HK-2 (cell line): ENCODE results near the gene SELE.
"Not testable (repeated sequence)": the region's sequence is repeated elsewhere in the genome, so short reads cannot be mapped to it uniquely, and the experiment has no call there.

Experiments
- DNase-seq: peaks from one replicate; pipeline ENCODE4 v3.0.0-alpha.2; 2018; ENCODE audit not compliant: unreplicated experiment

Gene SELE

DNA sequence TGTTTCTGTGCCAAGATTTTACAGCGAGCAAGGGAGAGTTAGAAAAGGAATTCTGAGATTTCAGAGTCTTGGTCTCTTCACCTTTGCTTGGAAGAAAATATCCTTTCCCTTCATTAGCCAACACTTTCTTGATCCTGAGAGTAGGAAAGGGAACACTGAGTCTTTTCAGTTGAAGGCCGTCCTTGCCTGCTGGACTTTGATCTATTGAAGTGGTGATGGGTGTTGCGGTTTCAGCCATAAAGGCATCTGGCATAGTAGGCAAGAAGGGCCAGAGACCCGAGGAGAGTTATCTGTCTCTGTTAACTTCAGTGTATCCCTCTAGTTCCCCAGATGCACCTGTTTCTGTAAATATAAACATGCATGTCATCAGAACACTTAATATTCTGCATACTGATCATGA is 9.7 kb downstream of the SELE start:
- no peak for DNase-seq

DNA sequence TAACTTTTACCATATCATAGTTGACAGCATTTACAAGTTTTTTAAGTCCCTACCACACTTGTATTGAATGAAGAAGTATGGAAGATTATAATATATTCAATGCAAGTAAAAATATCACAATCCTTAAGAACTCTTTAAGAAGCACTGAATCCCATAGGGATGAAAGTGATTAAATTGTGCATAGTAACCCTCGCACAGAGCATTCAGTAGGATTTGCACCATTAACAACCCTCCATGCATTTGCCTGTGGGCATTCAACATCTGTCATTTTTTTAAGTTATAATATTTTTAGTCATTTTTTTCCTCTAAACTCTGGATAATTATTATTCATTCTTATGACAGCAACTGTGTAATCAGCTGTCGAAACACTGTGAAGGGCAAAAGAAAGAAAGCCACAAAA is 10.1 kb downstream of the SELE start:
- no peak for DNase-seq

DNA sequence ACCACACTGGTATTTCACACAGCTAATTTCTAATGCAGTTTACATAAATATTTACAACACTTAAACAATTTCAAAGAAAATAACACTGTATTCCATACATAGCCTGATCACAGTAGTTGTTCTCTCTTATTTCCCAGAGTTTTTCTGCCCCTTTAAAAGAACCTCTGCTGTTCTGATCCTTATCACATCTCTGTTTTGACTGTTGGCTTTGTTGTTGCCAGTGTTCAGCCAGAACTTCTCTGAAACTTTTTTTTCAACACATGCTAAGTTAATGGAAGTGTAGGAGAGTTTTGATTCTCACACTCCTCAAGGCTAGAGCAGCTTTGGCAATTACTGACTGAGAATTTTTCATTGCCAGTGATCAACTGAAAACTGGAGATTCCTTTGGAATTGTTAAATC is 11.1 kb downstream of the SELE start:
- no peak for DNase-seq

GRCh38 chr1:169715100-169715499 is 18.8 kb downstream of the SELE start:
- not testable (repeated sequence) for DNase-seq

GRCh38 chr1:169713090-169713489 is 20.8 kb downstream of the SELE start:
- DNase-seq = not testable (repeated sequence)

DNA sequence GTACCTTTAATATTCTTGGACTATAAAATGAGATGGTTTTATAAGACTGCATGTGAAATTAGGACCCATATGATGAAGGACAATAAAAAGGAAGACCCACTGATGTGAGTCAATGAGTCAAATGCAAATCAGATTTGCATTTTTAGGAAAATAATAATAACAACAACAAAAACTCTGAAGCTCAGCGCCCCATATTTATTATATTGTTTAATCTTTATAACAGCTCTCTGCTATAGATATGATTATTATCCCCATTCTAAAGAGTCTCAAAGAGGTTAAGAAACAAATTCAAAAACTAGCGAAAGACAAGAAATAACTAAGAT is 21.6 kb downstream of the SELE start:
- DNase-seq = no peak

DNA sequence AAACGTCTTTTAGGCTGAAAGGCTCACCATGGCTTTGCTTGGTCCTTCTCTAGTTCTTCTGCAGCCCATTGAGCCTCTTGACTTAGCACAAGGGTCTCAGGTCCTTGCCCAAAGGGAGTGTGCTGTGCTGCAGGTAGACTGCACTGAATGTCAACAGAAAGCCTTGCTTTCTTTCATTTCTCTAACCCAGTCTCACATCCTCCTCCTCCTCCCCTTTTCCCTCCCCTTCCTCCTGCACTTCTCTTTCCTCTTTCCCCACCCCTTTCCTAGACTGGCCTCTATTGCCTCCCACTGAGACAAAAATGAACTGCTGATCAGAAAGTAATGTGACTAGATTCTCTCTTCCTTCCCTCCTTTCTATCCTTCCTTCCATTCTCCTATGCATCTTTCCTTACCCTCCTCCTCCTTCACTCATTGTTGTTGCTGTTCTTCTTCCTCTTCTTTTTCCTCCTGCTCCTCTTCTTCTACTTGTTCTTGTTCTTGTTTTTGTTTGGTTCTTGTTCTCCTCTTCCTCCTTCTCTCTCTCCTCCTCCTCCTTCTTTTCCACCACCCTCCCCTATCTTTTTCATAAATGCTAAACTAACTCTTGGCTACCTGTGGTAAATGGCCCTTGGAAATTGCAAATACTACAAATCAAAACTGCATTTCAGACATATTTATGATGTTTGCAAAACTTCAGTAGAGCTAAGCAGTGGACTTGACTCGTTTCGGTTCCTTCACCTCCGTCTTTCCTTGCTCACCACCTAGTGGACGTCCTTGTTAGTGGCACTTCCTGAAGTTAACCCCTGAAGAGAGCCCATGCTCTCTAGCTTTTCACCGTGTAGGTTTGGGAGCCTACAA is 22.2 kb downstream of the SELE start, which contains the start of gene SELL:
TSS of gene SELL (minus strand) at position 152 of the 840 bp plus-strand sequence. CDS start at position 30, 122 bp downstream.
- peak; percentile 44 for DNase-seq

GRCh38 chr1:169708647-169709046 is 25.2 kb downstream of the SELE start:
- DNase-seq = no peak

- DNase-seq = no peak
These were observed 25.8 kb downstream of the SELE start for GRCh38 chr1:169707912-169708604.

GRCh38 chr1:169704797-169705196 is 29.1 kb downstream of the SELE start:
- DNase-seq = no peak

DNA sequence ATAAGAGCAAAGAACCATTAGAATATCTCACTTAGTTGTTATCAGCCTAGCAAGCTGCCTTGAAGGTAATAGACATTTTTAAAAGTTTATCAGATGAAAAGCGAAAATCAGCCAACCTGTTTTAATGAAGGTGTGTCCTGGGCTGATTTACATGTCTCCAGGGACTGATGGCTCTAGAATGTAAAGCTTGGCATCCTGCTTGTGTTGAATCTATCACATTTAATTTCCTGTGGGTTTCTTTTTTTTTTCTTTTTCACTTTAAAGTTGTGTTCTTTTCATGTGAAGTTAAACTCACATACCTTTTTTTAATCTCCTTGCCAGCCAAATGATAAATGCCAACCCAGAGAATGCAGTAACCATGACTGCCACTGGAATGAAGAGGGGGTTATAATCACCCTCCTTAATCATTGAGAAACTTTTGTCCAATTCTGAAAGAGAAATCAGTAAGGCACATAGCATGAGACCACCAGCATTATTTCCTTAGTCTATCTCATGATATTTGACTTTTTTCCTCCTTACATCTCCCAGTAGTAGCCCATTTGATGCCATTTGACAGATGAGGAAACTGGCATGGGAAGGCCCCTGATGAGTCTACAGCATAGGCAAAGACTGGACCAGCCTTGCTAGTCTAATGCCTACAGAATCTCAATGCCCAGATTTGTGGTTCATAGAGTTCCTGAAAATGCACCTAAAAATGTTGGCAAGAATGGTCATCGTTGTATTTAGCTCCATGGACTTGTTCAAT is 32.4 kb downstream of the SELE start:
- DNase-seq = no peak

DNA sequence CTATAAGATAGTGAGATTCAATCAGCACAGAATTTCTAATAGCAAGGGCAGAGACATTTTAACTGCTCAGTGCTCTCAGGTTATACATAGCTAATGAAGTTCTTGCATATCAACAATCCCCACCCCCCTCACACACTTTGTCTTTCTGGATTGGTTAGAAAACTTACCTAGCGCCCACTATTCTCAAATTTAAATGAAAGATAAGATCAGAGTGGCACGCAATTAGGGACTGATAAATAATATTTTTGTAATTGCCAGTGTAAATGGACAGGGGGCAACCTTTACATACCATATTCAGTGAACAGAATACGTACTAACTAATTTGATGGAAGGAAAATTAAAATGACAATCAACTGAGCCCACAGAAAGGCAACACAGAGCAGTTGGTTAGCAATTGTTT is 34.2 kb downstream of the SELE start:
- no peak for DNase-seq

DNA sequence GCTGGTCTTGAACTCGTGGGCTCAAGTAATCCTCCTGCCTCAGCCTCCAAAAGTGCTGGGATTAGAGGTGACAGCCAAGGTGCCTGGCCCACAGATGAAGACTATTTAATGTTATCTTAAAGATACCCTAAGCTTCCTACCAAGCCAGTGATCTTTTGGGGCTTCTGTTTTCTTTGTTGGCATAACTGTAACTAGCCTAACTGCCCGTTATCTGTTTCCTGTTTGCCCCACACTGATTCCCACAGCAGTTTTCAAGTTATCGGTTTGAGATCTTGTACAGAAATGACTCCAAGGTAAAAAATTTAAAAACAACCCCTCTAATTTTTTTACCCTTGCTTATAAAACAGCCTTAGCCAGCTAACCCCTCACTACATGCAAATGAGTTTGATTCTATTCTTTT is 34.9 kb downstream of the SELE start:
- no peak for DNase-seq

GRCh38 chr1:169697755-169698154 is 36.1 kb downstream of the SELE start:
- DNase-seq = no peak

GRCh38 chr1:169696273-169697100 is 37.4 kb downstream of the SELE start:
- no peak for DNase-seq

DNA sequence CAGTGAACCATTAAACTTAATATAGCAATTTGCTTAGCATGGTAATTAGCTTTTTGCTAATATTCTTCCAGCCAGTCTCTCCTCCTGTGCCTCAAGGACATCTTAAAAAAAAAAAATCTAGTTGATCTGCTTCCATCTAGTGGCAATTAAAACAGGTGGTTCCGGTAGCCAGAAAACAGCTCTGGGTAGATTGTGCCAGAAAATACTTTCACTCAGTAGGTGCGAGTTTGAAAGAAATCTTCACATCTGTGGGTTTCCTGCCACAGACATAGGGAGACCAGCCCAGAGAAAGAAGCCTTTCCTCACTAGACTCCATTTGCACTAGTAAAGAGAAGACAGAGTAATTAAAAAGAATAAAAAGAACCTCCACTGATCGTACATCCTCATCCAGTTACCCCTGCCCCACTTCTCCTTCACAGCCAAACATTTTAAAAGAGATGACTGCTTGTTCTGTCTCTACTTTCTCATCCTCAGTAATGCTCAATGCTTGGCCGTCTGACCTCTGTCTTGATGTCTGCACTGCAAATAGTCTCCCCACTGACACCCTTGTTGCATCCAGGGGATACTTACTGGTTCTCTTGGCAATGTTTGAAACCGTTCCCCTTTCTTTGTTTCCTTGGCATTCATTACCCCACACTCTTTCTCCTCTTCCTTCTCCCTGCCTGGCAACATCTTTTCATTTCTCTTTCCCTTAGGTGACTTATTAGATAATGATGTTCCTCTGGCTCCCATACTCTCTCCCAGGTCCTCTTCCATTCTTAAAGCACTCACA is 39.4 kb downstream of the SELE start:
- no peak for DNase-seq

DNA sequence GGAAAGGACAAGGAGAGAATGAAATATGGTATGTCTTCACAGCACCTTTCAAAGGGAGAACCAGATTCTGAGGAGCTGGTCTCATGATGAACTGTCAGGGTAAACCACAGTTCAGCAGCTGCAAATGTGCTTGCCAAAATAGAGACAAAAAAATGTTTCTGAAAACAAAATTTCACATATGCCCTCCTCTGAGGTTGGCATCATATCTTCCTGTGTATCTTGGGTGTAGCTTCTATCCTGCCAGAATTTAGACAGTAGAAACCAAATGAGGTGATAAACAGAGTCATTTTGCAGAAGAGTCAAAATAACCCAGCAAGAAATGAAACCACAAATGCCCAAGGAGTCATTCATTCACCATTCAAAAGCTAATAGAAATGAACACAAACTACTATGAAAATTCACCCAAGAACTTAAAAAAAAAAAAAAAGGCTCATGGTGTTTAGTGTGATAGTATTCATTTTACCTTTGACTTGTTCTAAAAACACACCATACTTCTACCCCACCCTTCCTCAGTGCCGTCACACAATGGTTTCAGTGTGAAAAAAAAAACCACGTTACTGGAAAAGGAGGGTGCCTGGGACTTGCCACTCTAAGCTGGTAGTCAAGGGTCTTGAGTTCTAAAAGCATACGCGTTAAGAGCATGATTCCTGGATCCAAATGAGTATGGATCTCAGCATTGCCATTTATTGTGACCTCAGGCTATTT is 41.0 kb downstream of the SELE start:
- no peak for DNase-seq

- DNase-seq = no peak
These were observed 43.4 kb downstream of the SELE start for GRCh38 chr1:169690489-169690888.

GRCh38 chr1:169689395-169689794 is 44.5 kb downstream of the SELE start:
- DNase-seq = no peak

GRCh38 chr1:169688377-169688776 is 45.5 kb downstream of the SELE start:
- DNase-seq = not testable (repeated sequence)
